ENCODE measurements around the gene BGLAP.

BGLAP gene

DNA sequence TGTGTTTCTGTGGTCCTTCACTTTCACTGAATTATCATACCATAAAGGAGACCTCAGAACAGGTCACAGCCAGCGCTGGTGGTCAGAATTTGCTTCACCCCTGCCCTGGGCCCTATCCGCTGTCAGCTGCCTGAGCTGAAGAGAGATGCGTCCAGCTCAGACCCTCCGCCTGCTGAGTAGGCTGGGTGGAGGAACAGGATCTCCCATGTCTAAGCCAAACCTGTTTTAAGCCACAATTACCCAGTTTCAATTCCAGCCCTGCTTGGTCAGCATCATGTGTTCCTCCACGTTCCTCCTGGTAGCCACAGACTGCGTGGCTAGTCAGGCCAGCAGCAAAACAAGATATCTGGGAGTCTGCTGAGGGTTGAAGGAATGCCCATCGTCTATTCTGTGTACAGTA is 13.5 kb upstream of the BGLAP start:
- ATAC-seq, result no peak

DNA sequence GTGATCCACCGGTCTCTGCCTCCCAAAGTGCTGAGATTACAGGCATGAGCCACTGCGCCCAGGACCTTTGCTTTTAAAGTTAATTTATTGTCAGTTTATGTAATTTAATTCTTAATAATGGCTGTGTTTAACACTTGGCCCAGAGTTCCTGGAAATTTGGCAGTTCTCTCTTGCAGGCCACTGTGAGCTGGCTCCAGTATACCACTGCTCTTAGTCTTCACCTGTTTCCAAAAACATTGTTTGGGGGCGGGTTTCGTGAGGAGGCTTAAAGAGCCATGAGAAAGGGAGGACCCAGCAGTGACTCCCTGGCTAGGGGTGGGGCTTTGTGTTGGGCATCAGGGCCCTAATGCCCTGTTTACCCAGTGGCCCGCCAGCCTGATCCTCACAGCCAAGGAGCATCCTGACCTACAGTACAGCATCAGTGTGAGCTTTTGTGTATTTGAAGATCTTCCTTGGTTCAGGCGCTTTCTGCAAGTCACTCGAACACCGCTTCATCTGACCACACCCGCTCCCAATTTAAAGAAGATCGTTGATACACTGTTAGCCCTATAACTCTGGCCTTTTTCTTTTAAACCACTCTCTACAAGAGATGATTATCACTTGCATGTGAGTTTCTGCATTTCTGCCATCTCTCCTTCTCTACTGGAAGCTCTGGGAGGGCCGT is 12.0 kb upstream of the BGLAP start:
- ATAC-seq, result no peak

DNA sequence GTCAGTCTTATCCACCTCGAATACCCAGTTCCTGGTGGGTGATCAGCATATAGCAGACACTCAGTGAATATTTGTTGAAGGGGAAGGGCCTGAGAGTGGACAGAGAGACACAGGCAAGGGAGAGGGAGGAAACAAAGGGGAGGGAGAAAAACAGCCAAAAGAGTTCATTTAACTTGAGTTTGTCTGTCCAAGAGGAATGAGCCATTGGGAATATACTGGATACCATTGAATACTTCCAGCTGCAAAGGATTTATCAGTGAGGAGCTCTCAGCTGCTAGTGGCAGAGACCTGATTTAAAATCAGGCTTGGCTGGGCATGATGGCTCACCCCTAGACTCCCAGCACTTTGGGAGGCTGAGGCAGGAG is 11.5 kb upstream of the BGLAP start:
- no peak for ATAC-seq

DNA sequence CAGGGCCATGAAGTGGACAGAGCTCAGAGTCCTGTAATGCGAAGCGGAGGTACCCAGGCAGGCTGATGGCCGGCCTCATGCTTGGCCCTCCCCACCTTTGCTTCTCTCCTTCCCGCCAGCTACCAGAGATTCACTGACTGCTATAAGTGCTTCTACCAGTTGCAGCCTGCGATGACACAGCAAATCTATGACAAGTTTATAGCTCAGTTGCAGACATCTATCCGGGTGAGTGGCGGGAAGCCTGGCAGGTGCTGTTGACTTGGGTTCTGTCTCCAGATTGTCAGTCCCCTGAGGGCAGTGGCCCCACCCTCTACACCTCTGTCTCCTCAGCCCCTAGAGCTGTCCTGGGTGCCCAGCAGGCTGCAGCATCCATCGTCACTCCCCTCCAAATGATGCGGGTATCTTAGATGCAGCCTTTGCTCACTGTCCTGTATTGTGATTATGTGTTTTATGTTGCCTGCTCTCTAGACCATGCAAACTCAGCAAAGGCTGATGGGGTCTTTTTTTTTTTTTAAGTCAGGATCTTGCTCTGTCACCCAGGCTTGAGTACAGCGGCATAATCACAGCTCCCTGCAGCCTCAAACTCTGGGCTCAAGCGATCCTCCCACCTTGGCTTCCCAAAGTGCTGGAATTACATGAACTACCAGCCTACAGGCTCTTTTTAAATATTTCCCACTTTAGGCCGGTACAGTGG is 9.6 kb upstream of the BGLAP start:
- no peak for ATAC-seq

DNA sequence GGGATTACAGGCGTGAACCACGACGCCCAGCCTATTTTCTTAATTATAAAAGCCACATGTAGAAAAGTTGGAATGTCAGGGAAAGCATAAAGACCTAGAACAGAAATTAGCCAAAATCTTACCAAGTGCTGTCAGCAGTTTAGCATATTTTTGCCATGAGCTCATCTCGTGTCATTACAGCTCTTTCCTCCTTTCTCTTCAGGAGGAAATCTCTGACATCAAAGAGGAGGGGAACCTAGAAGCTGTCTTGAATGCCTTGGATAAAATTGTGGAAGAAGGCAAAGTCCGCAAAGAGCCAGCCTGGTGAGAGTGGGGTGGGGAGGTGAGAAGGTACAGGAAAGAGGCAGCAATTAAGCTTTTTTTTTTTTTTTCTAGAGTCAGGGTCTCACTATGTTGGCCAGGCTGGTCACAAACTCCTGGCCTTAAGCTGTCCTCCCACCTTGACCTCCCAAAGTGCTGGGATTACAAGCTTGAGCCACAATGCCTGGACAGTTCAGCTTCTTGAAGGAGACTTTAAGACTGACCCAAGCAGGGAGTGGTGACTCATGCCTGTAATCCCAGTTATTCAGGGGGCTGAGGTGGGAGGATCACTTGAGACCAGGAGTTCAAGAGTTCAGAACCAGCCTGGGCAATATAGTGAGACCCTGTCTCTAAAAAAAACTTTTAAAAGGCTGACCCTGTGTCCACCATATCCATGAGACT is 8.4 kb upstream of the BGLAP start:
- ATAC-seq, result no peak

DNA sequence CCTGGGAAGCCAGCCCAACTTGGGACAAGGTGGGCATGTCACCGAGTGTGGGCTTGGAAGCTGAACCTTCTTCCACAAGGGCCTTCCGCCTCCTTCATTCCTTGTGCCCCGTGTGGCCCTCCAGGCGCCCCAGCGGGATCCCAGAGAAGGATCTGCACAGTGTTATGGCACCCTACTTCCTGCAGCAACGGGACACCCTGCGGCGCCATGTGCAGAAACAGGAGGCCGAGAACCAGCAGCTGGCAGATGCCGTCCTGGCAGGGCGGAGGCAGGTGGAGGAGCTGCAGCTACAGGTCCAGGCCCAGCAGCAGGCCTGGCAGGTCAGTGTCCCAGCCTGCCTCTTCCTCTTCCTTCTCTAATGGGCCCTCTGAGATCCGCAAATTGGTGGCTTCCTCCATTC is 5.8 kb upstream of the BGLAP start:
- ATAC-seq, result no peak

DNA sequence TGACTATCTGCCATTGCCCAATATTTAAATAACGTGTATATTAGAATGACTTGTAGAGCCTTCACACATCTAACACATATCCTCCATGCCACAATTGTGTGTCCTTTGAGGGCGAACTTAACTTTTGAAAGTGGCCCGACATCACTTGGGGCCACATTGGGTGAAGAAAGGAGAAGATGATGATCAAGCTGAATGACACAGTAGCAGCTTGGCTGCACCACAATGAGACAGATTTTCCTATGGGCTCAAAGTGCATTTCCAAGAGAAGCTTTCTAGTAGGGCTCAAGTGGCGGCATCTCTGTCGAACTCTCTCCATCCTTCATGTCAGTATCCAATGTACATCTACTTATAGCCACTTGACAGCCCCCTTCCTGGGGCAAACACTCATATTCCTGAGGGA is 3.7 kb upstream of the BGLAP start:
- ATAC-seq, result no peak

DNA sequence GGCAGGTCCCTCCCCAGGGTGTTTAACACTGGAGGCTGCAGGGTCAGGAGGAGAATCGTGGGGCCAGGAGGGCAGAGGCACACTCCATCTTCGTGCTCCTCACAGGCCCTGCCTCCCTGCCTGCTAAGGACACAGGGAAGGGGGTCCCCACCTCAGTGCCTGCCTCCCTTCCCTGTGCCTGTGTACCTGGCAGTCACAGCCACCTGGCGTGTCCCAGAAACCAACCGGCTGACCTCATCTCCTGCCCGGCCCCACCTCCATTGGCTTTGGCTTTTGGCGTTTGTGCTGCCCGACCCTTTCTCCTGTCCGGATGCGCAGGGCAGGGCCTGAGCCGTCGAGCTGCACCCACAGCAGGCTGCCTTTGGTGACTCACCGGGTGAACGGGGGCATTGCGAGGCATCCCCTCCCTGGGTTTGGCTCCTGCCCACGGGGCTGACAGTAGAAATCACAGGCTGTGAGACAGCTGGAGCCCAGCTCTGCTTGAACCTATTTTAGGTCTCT is 623 bp upstream of the BGLAP start:
- no peak for ATAC-seq

DNA sequence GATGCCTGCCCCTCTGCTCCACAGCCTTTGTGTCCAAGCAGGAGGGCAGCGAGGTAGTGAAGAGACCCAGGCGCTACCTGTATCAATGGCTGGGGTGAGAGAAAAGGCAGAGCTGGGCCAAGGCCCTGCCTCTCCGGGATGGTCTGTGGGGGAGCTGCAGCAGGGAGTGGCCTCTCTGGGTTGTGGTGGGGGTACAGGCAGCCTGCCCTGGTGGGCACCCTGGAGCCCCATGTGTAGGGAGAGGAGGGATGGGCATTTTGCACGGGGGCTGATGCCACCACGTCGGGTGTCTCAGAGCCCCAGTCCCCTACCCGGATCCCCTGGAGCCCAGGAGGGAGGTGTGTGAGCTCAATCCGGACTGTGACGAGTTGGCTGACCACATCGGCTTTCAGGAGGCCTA is 754 bp downstream of the BGLAP start:
- no peak for ATAC-seq

DNA sequence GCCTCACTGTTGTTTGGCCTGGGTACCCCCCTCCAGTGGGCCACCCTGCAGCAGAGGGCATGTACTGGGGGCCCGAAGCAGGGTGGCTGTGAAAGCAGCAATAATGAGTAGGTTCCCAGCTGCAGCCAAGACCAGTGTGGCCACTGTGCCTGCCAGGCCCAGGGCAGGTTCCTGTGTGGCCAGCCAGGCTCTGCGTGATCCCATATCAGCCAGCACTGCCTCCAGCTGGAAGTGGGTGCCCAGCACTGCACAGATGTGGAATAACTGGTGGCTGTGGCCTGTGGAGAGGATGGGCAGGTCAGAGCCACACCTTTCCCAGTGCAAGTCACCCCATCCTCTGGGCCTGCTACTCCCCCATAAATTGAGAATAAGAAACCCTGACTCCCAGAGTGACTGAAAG is 2.1 kb downstream of the BGLAP start:
- no peak for ATAC-seq

DNA sequence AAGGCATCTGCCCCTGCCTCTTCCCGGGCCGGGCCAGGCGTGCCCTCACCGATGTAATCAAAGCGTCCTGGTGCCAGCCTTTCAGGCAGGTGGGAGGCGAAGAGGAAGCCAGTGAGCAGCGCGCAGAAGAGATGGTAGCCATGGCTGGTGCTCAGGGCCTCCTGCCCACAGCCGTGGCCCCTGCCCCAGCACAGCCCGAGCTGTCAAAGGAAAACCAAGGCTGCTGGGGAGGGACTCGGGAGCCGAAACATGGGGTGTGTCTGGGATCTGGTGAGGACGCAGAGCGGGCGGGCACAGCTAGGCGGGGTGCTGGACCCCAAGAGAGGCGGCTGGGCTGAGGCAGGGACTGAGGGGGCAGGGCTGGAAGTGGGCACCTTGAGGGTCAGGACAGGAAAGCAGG is 2.7 kb downstream of the BGLAP start:
- ATAC-seq, result no peak

DNA sequence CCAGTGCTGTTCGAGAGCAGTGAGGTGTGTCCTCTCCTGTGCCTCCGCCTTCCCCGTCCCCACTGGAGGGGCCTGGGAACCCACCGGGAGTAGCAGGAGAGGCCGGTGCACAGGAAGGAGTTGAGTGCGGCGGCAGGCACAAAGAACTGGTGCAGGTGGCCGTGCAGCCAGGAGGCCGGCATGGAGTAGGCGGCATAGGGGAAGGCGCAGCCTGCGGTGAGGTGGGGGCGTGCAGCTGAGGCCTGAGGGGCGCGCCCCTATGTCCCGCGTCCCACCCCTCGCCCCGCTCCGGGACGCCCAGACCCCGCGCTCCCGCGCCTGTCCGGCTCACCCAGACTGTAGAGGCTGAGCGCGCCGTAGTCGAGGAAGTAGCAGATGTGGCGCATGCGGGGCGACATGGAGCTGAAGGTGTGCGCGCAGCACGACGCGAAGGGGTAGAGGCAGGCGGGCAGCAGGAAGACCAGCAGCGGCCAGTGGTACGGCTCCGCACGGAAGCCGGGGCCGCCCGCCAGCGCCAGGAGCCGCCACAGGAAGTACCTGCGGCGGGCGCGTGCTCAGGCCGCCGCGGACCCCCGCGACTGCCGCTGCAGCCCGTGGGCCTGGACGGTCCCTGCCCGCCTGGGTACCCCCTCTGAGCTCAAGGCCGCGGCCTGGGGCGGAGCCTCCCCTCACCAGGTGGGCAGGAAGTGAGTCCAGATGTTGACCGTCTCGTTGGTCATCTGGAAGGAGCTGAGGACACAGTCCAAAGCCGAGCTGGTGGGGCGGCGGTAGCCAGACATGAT is 3.7 kb downstream of the BGLAP start:
- ATAC-seq, result peak; percentile 55 to 61

DNA sequence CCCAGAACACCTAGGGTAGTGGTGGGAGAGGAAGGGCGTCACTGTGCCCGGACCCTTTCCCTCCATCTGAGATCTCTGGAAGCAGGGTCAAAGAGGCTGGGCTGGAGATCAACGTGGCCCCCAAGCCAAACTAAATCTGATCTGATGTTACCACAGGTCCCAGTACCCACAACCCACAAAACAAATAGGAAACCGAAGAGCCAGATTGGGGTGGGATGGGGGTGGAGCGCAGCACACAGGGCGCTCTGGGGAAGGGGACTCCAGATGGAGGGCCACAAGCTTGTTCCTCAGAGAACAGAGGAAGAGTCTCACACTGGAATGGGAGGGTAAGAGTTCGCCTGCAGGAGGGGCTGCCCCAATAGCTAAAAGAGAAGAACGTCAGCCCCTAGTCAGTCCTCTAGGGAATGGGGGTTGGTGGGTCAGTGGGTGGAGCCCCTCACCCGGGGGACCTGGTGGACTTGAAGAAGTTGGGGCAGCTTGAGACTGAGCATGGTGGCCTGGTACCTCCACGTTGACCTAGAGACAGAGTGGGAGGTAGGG is 4.3 kb downstream of the BGLAP start:
- no peak for ATAC-seq

DNA sequence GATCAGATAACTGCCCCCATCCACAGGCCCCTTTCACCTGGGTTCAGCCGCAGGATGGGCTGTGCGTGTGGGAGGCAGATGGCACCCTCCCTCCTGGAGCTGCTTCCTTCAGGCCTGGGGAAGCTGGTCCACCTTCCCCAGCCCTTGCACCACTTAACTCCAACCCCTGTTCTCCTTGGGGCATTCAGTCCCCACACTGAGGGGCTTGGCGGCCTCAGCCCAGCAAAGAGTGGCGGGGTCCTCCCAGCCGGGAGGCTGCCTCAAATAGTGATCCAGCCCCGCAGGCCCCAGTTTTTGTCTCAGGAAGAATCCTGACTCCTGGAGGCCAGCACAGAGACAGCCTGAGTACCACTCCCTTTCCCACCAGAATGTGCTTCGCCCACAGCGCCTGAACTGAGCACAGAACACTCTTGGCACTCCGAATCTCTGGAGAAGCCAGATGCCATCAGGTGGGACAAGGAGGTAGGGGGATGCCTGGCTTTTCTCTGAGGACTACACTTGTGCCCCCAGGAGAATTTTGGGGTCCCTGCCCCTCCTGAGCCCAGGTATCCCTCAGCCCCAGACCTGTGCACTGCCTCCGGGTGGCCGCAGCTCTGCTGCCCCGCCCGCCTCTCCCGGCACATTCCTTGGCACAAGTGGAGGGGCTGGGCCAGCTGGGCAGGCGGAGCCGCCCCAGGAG is 4.9 kb downstream of the BGLAP start:
- no peak for ATAC-seq

DNA sequence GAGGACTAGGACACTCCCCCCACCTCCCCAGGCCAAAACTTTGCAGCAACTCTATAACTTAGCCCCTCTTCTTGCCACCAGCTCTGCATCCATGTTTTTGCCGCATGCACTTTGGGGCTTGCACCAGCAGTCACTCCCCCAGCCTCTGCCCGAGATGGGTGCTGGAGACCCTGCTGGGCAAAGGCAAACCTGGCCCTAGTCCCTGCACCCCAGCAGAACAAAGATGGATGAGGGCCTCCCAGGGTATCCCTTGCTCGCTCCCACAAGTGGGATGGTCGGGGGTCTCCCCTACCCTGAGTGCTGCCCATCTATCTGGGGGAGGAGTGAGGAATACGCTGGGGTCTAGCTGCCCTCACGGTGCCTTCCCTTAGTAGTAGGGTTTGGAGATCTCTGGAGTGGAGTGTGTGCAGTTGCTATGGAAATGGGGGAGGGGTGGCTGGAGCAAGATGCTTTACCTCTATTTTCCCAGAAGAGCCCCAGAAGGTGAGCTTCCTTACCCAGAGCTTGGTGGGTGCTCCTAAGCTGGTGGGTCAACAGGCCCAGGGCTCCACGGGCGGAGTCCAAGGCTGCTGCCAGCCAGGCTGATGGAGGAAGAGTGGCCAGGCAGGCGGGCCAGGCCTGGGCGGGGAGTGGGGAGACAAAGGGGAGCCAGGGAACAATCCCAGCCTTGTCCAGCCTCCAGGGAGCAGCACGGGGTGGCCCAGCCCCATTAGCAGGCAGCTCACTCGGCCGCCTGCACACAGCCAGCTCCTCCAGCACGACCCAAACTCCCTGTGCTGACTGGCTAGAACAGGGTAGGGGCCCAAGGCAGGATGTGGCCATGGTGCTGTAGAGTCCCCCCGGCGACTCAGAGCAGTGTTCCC is 5.7 kb downstream of the BGLAP start, which contains the start of gene PAQR6:
TSS of gene PAQR6 (minus strand) at position 597 of the 863 bp plus-strand sequence. CDS start 1,325 bp downstream, outside the sequence.
- ATAC-seq, result no peak

DNA sequence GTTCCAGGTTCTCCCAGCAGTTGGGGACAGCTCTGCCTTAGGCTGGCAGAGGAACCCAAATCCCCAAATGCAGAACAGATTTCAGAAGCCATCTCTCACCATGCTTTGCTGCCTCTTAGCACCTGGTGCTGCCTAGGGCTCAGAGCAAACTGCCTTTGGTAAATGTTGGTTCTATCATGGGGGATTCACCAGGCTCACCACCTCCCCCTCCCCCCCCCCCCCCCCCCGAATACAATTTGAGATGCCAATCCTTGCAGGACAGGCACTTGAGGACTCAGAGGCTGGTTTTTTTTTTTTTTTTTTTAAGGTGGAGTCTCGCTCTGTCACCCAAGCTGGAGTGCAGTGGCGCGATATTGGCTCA is 6.3 kb downstream of the BGLAP start:
- no peak for ATAC-seq

DNA sequence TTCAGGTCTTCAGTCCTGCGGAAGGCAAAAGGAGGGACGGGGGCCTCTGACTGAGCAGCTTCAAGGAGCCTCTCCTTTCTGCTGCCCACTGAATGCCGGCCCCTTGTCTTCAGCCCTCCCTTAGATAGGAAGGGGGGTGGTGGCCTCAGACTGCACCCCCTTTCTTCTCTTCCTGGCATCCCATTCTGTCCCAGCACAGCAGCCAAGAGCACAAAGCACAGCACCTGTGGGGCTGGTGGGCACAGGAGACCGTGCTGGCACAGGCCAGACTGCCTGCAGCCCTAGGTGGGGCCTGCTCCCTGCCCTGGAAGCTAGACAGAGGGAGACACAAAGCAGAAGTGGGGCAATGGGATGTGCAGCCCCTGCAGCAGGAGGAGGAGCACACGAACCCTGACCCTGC is 7.6 kb downstream of the BGLAP start:
- ATAC-seq, result no peak

DNA sequence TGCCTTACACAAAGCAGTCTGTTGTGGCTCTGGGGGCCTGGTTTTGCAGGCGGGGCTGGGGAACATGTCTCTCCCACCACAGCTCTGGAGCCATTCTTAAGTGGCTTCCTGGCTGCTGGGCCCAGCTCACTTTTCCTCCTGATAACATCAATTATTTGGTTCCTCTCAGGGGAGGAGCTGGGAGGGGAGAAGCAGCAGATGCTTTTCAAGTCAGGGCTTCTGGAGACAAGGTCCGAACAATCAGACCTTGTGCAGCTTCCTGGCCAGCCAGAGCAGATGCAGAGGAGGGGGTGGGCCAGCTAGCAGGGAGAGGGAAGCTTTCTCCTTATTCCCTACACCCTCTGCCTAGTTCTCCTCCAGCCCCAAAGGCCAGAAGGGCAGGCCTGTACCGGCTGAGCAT is 9.5 kb downstream of the BGLAP start:
- no peak for ATAC-seq

DNA sequence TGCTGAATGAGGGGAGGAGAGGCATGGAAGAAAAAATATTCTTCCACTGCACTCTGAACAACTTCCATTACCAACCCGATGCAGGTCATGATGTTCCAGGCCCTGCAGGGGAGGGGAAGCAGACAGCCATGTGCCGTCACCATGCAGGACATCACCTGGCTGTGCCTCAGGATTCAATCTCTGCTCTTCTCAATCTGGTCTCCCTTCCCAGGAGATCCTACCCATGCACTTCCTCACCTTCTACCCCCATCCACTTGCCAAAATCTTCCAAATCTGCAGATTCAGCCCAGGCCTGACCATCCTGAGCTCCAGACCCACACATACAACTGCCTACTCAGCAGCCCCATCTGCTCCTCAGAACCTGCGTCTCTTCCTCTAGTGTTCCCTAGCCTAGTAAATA is 11.7 kb downstream of the BGLAP start:
- ATAC-seq, result no peak

DNA sequence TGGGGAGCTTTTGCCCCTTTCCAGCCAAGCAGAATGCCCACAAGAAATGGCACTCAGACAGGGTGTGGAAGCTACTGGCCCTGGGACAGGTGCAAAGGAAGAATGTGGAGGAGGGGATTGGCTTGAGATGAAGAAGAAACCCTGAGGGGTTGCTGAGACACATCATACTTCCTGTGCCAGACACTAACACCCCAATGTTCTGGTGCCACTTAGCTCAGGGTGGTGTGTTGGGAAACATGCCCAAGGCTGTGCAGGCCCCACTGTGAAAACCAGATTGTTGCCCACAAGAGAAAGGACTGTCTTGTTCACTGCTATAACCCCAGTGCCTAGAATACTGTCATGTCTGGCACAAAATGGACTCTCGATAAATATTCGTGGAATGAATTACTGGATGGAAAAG is 15.7 kb downstream of the BGLAP start:
- ATAC-seq, result no peak

DNA sequence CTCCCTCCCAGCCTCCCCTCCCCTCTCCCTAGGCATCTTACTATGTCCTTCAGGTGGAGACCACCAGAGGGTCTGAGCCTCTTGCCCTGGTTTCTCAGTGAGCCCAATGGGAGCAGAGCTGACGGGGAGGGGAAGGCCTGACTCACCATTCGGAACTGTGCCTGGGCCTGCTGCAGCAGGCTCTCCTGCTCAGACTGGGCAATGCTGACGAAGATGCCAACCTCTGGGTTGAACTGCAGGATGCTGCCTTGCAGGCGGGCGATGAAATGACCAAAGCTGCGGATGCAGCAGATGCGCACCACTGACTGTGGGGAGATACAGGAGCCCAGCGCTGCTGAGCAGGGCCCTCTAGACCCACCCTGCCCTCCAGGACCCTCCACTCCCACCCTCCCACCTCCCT is 16.9 kb downstream of the BGLAP start:
- no peak for ATAC-seq
